K562 (cell line): ENCODE results near the gene TIGIT.

Experiments used
- BRCA1 ChIP-seq, 2 experiments: fragments of 450-650 bp in 1 of 2; sonication (generic) in 1 of 2; formaldehyde crosslinking in 1 of 2; IDR thresholded peaks; 2 replicates each; pipeline versions ENCODE4 v1.5.0 to v1.6.1; 2017 to 2020; ENCODE audit warnings: mild to moderate bottlenecking in 1 of 2, missing genetic modification reagents in 1 of 2
- DPF2 ChIP-seq: fragments of 450-650 bp; IDR thresholded peaks from 2 replicates; pipeline ENCODE4 v1.6.1; 2016
- FOXJ2 ChIP-seq: fragments of 200-800 bp; sonication (Bioruptor generic); IDR thresholded peaks from 2 replicates; pipeline ENCODE4 v1.6.1; 2016; ENCODE audit warnings: missing genetic modification characterization, missing compliant biosample characterization
- HOXB6 ChIP-seq: fragments of 250-450 bp; sonication (Bioruptor Pico); IDR thresholded peaks from 2 replicates; pipeline ENCODE4 v1.5.1; 2022; ENCODE audit warnings: mild to moderate bottlenecking, borderline replicate concordance
- MED1 ChIP-seq: sonication (generic); formaldehyde crosslinking; IDR thresholded peaks from 2 replicates; pipeline ENCODE4 v1.8.1; 2023; ENCODE audit warnings: missing genetic modification reagents, borderline replicate concordance
- MYC ChIP-seq, 2 experiments: fragments of 250-450 bp in 1 of 2; sonication (Bioruptor Pico) in 1 of 2; IDR thresholded peaks; 2 replicates each; pipeline versions ENCODE4 v1.5.1 to v1.6.1; 2012 to 2021; ENCODE audit warnings: low read depth in 2 of 2, borderline replicate concordance in 1 of 2, improper control_type of control experiment in 1 of 2, low read length in 1 of 2, mild to moderate bottlenecking in 1 of 2, moderate library complexity in 1 of 2
- POLR2A ChIP-seq: fragments of 450-650 bp; conservative IDR thresholded peaks from 2 replicates; pipeline ENCODE4 v1.6.1; 2016
- STAT5B ChIP-seq: fragments of 250-450 bp; sonication (Bioruptor Pico); IDR thresholded peaks from 2 replicates; pipeline ENCODE4 v1.8.0; 2021; ENCODE audit warnings: mild to moderate bottlenecking, inconsistent platforms
- TAF1 ChIP-seq: IDR thresholded peaks from 2 replicates; pipeline ENCODE4 v1.6.1; 2011; ENCODE audit warnings: mild to moderate bottlenecking, low read length, moderate library complexity; ENCODE audit not compliant: insufficient read depth, control insufficient read depth, severe bottlenecking; ENCODE audit errors: extremely low read depth

DNA sequence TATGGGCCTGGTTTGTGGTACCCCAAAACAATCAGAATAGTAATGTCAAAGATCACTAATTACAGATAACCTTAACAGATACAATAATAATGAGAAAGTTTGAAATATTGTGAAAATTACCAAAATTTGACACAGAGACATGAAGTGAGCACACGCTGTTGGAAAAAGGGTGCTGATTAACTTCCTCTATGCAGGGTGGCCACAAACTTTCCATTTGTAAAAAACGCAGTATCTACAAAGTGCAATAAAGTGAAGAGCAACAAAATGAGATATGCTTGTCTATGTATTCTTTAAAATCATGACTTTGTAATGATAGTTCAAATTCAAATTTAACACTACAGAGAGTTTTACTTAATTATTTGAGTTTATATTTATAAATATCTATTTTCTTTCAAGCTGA lies 7.6 kb upstream of the TIGIT start:
- TF ChIP-seq POLR2A (no peak), HOXB6 (no peak), STAT5B (CRISPR knock-in tag) (no peak), TAF1 (no peak), BRCA1 (IDR thresholded peaks at IDR 0.05) (no peak), BRCA1 (CRISPR knock-in tag; IDR thresholded peaks at IDR 0.05) (no peak), MYC (IDR thresholded peaks at IDR 0.05; ENCODE audit: low read depth, low read length) (no peak), MYC (CRISPR knock-in tag; IDR thresholded peaks at IDR 0.05; ENCODE audit: borderline replicate concordance, low read depth) (no peak), DPF2 (no peak), MED1 (CRISPR knock-in tag) (no peak), FOXJ2 (tag) (no peak)
